Mucosa of descending colon (tissue), 3 donors: ENCODE measurements around the gene EHD3. TPM values are rescaled to one million over a fixed set of nuclear protein-coding genes. Genes with fewer than 3 reads are reported as not detected.
A peak's percentile ranks its signal among the peaks of the same experiment; 100 is the strongest.

Experiments
- ATAC-seq: fragments of 200-7000 bp; cut with Tn5 transposase; one replicate; pipeline ENCODE4 v1.9.1; 2020; ENCODE audit warnings: mild to moderate bottlenecking, moderate library complexity
- DNase-seq, 3 donors: peaks; one replicate each; pipeline ENCODE4 v3.0.0-alpha.2; 2020
- H3K36me3 ChIP-seq: fragments of 200-600 bp; one replicate; pipeline ENCODE4 v1.8.0; 2021; ENCODE audit warnings: low read depth, mild to moderate bottlenecking
- H3K4me1 ChIP-seq: fragments of 200-600 bp; one replicate; pipeline ENCODE4 v1.8.0; 2021; ENCODE audit warnings: low read depth, mild to moderate bottlenecking
- H3K4me3 ChIP-seq: fragments of 200-600 bp; one replicate; pipeline ENCODE4 v1.8.0; 2021; ENCODE audit warnings: mild to moderate bottlenecking
- H3K9me3 ChIP-seq: fragments of 200-600 bp; one replicate; pipeline ENCODE4 v1.8.0; 2021; ENCODE audit warnings: mild to moderate bottlenecking
- CTCF ChIP-seq: fragments of 200-600 bp; IDR thresholded peaks from one replicate; pipeline ENCODE4 v1.8.0; 2022; ENCODE audit warnings: antibody characterized with exemption, mild to moderate bottlenecking
- intact Hi-C, 2 donors: fragments of 100-400 bp; cut with DNase I in 1 of 2; cut with micrococcal nuclease in 1 of 2; formaldehyde crosslinking; loops; one replicate each; pipeline versions ENCODE4 v1.11.0 to v1.11.1; 2022; cut with DNase I, micrococcal nuclease
- total RNA-seq, 3 donors: library from RNA; stranded (reverse); fragmentation: NEBNext Ultra II Directional in 2 of 3; extraction: Animal tissue kit (Norgen Biotek cat#: 25700) in 2 of 3; gene quantifications; one replicate each; pipeline versions ENCODE4 v1.2.1 to v1.2.4, GENCODE V29; 2021 to 2023
- donor health status: DM: no; HTN: no; CAD: no; lungs with moderate emphysema.
- donor health status: DM: no; HTN: no; CAD: no.
- donor health status: DM: no; HTN: yes; CAD: no.

The EHD3 gene
- total RNA-seq, 3 donors from 2014 or later, result 0.87 to 4.4 (median 1.9) TPM

- no peaks in the 10 kb centered on the region for H3K9me3 ChIP-seq
- DNase-seq (no peak), ATAC-seq (no peak)
- no peak for TF ChIP-seq CTCF
- H3K4me1 ChIP-seq, result no peaks in the 10 kb centered on the region
- no peaks in the 10 kb centered on the region for H3K36me3 ChIP-seq
- no peak overlapping the region for H3K4me3 ChIP-seq
- intact Hi-C loops, result no loop called here
Measured at GRCh38 chr2:31286230-31286629, 52.3 kb downstream of the EHD3 start.

- intact Hi-C loops, result no loop called here
Measured at GRCh38 chr2:31286961-31287550, 53.1 kb downstream of the EHD3 start.

GRCh38 chr2:31287654-31288053 is 53.7 kb downstream of the EHD3 start:
- DNase-seq, result no peak
- intact Hi-C loops, result no loop called here
- ATAC-seq, result no peak
- Histone ChIP-seq H3K4me3 (no peak overlapping the region), H3K9me3 (no peaks in the 10 kb centered on the region), H3K4me1 (no peaks in the 10 kb centered on the region), H3K36me3 (no peaks in the 10 kb centered on the region)
- TF ChIP-seq CTCF, result no peak

More at GRCh38 chr2:31286961-31287550, 53.1 kb downstream of the EHD3 start:
- no peak for DNase-seq
- Histone ChIP-seq H3K9me3 (no peaks in the 10 kb centered on the region), H3K4me1 (no peaks in the 10 kb centered on the region), H3K36me3 (no peaks in the 10 kb centered on the region), H3K4me3 (no peak overlapping the region)
- ATAC-seq, result peak; percentile 33
- no peak for TF ChIP-seq CTCF

GRCh38 chr2:31294196-31294595 is 60.2 kb downstream of the EHD3 start:
- Histone ChIP-seq H3K36me3 (no peaks in the 10 kb centered on the region), H3K4me3 (no peak overlapping the region), H3K9me3 (no peaks in the 10 kb centered on the region), H3K4me1 (no peaks in the 10 kb centered on the region)
- TF ChIP-seq CTCF, result no peak
- ATAC-seq (no peak), DNase-seq (no peak)
- intact Hi-C loops, result no loop called here

GRCh38 chr2:31296641-31297287 is 62.8 kb downstream of the EHD3 start:
- intact Hi-C loops, result no loop called here
- Histone ChIP-seq H3K9me3 (no peaks in the 10 kb centered on the region), H3K4me1 (no peaks in the 10 kb centered on the region), H3K4me3 (no peak overlapping the region), H3K36me3 (no peaks in the 10 kb centered on the region)
- DNase-seq (no peak), ATAC-seq (no peak)
- no peak for TF ChIP-seq CTCF
